ENCODE results near the gene RIPOR2.

The RIPOR2 gene

DNA sequence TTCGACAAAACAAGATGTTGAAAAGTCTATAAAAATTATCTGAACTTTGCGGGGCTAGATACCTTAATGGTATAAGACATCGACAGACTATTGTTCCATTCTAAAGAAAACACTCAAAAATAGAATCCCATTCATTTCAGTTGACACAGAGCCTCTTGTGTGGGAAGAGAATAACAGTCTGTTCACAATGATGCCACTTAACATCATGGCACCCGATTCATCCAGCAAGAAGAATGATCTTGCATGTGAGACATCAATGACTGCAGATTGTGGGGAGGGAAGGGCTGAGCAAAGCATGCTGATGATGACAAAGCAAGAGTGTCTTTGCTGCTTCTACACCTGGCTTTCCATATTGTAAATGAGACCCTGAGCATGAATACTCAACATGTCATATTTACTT, 87.3 kb downstream of the RIPOR2 start:
- DNase-seq (ENCODE audit: low read depth in 3 of 3), result no peak

DNA sequence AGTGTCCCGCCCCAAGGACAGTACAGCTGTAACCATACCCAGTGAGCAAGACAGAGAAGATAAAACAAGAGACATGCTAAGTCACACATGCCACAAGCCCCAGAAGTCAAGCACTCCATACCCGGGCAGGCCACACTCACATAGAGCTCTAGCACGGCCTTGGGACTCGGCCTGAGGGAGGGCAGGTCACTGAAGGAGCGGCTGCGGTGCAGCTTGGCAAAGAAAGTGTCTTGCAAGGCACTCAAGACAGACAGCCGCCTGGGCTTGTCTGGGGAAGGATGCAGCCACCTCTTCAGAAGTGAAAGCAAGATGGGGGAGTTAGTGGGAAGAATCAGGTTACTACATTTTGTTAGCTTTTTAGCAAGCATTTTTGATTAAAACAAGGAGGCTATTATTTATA, 88.4 kb downstream of the RIPOR2 start:
- no peak for DNase-seq (ENCODE audit: low read depth in 3 of 3)

DNA sequence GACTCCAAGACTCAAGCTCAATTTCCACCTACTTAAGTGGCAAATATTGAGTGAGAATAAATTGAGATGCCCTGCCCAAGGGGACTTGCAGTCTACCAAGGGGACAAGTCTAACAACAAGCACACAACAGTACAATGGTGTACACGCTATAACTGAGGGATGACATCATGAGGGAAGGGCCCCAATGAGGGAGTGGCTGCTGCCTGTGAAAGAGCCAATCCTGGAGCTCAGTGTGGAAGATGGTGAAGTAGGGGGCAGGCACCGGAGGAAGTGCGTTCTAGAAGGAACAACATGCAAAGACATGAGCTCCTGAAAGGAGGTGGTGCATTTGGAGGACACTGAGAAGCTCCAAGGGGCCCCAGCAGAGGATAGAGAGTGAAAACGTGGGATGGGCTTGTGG, 90.2 kb downstream of the RIPOR2 start:
- DNase-seq (ENCODE audit: low read depth in 3 of 3), result no peak

DNA sequence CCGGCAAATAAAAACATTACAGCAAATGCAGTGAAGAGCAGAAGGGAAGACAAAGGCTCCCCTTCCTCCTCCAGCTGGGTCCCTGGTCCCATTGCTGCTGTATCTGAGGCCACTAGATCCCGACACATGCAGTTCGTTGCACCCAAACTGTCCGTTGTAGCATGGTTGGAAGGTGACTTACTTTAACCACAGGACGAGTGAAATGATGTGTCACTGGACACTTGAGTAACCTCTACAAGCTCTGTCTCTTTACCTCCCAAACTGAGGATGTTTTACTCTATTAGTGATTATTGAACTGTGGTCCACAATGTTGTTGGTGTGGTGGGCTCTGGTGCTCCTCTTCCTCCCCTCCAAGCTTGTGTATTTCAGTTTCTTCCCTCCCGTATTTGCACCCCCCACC, 90.9 kb downstream of the RIPOR2 start:
- DNase-seq (ENCODE audit: low read depth in 3 of 3), result no peak

DNA sequence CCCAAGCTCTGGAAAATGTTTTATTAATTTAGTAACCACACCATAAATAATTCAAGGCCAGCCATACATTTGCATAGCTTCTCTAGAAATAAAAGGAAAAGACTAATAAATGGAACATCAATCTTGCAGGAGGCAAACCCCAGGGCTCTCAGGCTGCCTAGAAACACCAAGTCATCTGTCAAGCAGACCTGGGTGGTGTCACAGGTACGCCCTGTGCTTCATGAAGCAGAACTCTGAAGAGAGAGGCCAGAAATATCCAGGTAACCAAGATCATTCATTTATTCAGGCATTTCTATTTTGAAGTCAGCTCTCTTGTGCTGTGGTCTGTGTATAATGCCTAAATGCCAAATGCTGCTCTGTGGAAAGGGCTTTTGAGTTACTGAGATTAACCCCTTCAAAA, 91.7 kb downstream of the RIPOR2 start:
- DNase-seq (ENCODE audit: low read depth in 3 of 3), result no peak

DNA sequence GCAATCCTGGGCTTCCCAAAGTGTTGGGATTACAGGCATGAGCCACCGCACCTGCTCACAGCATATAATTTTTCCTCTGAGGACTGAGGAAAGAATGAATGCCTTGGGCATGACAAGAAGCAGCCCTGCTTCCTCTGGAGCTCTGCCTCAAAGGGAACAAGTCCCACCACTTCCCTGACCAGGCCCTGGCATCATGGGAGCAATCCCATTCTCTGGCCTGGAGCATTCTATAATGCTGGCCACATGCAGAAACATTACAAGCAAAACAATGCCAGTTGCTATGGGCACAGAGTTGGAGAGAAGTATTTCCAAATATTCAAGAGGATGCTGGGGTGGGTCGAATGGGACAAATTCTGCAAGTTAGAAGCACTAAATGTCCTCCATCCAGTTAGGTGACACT, 95.6 kb downstream of the RIPOR2 start:
- DNase-seq (ENCODE audit: low read depth in 3 of 3), result no peak

DNA sequence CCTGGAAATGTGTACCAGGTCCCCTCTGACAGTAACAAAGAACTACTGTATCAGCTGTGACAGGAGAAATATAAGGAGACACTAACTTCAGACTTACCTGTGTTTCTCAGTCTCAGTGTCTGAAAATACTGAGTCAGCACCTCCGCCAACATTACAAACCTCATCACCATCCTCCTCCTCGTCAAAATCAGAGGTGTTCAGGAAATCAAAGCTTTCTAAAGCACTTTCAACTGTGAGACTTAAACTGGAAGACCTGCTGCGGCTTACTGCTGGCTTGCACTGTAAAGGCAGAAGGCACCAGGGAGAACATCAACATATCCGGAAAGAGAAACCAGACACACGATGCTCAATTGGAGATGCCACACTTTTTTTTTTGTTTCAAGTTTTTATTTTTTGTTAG, 96.8 kb downstream of the RIPOR2 start:
- no peak for DNase-seq (ENCODE audit: low read depth in 3 of 3)

DNA sequence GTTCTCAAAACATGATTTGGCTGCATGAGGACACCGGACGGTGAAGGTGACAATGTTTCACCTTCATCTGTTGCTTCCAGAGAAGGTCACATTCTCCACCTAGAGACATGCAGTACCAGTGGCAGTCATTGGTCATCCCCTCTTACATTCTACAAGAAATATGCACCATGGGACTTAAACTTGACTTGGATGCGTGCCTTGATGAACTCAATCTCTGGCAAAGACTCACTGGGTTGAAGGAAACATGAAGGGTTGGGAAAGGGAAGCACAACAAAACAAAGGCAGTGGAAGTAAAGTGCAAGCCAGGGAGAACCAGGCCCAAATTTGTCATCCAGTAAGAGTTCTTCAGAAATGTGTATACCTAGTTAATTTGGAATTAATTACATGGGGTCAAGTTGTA, 97.7 kb downstream of the RIPOR2 start:
- DNase-seq (ENCODE audit: low read depth in 3 of 3), result no peak

DNA sequence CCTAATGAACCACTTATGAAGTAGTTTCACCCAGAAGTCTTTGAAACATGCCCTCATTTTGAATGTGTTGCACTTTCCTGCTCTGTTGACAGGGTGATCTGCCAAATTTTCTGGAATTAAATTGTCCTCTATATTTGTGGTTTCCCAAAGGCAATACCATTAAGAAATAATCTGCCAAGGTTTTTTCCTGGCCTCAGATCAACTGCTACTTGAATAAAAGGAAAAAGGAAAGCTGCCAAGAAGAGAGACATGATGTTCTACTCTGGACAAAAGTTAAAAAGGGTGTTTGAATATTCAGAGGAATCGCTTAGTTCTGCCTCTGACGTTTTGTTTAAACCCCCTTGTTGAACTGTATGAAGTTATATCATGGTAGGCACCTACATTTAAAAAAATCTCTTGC, 99.7 kb downstream of the RIPOR2 start:
- no peak for DNase-seq (ENCODE audit: low read depth in 3 of 3)

DNA sequence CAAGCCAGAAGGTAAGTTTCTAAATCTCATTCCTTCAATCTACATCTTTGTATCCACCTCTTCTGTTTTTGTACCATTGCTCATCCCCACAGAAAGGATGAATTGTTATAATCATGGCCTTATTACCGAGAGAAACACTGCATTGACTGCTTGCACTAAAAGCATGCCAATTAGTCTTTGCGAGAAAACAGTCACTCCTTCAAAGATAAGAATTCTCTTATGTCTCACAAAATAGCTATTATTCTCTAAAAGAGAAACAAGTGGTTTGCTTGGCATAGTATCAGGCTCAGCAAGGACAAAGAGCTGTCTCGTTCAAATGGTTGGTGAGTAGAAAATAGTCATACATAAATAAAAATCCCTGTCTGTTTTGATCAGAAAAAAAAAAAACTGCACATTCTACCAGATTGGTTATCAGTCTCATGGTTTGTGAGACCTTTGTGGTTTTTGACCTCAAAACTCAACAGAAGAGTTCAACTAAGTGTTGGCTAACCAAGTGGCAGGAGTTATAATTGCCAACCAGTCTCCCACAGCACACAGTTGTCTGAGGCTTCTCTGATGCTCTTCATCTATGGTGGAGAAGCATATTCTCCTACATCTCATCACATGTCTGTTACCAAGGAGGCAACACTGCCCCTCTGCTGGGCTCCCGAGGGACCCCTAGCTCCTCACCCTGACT, 101.9 kb downstream of the RIPOR2 start:
- DNase-seq (ENCODE audit: low read depth in 3 of 3), result no peak

DNA sequence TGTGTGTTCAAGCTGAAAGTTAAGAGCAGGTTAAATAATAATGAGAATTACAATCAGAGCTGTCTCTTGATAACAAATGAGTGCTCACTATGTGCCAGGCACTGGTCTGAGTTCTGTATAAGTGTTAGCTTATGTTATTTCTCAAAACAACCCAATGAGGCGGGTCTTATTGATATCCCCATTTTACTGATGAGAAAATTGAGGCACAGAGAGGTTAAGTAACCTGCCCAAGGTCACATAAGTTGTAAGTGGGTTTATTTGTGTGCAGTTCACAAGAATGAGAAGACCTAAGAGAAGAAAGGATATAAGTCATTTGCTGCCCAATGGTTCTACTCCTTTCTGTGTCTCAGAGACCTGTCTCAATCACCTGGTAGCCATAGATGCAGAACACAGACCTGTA, 103.0 kb downstream of the RIPOR2 start:
- DNase-seq (ENCODE audit: low read depth in 3 of 3), result no peak

DNA sequence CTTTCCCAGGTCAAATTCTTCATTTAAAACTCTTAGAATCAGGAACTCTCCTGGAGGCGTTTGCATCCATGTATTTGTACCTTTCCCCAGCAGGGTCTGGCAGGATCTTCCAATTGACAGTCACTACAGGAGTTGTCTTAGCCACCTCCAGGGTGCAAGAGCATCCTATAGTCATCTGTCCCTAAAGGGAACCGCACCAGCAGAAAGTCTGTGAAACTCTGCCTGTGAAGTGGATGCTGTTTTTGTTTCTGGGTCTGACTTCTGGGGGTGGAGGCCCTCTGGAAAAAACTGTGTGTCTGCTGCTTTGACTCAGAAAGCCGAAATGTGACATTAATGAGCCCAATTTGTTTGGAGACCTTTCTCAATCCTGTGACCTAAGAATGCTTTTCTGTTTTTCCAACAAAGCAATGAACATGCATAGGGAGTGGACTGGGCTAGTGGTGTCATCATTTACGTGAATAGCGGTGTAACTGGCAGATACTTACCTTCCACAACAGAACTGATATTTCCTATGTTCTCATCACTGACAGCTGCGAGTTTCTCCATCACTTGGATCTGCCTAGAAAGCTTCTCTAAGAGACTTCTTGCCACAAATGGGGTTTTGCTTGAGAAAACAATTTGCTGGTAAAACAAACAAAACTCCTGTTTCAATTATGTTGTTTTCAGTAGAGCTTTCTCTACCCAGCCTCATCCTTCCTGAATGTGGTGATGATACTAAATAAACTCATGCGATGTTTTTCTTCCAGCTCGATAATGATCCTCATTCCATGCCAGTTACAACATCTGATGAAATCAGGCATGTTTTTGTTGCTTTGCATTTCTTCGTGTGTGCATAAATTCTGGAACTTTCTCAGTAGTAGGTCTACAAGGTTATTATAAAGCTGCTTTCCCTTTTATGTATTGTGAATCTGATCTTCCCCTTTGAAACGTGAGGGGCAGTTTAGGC, 103.7 kb downstream of the RIPOR2 start:
- DNase-seq (ENCODE audit: low read depth in 3 of 3), result no peak

DNA sequence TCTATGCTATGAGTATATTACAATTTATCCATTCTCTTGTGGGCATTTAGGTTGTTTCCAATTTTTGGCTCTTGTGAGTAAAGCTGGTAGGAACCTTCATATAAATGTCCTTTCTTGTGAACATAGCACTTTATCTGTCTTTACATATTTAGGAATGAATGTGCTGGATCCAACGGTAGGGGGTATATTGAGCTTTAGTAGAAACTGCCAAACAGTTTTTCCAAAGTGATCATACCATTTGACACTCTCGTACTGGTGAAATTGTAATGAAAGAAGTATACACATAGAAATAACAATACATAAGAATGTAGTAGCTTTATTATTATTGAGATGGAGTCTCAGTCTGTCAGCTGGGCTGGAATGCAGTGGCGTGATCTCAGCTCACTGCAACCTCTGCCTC, 106.1 kb downstream of the RIPOR2 start:
- no peak for DNase-seq (ENCODE audit: low read depth in 3 of 3)

DNA sequence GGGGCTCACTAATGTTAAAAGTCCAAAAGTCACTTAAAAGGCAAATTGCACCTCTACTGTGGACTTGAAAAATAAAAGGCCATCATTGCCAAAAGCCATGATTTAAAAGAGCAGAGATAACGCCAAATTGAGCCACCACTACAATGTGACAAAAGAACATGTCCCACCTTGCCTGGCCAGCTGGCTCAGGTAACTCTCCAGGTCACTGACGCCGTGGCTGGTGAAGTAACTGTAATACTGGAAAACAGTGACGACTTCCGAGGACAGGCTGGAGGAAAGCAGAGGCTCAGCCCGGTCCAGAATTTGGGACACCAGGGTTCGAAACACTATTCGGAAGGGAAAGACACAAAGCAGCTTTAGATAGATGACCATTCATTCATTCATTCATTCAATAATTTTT, 107.8 kb downstream of the RIPOR2 start:
- no peak for DNase-seq (ENCODE audit: low read depth in 3 of 3)

DNA sequence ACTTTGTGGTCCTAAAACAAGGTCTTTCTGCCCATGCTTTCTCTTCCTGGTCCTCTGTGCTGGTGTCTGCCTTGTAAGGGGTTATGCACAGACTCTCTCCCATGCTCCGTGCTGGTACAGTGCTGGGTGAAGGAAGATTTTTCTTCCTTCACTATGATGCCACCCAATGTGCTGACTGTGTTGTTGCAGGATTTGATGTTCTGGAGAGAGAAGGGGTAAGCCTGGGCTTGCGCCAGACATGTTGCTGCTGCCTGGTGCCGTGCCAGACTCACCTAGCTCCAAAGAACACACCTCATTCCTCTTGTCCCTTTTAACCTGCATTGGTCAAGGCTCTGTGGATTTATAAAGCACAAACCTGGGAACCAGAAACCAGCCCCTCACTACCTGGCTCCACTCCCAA, 108.6 kb downstream of the RIPOR2 start:
- DNase-seq (ENCODE audit: low read depth in 3 of 3), result no peak

DNA sequence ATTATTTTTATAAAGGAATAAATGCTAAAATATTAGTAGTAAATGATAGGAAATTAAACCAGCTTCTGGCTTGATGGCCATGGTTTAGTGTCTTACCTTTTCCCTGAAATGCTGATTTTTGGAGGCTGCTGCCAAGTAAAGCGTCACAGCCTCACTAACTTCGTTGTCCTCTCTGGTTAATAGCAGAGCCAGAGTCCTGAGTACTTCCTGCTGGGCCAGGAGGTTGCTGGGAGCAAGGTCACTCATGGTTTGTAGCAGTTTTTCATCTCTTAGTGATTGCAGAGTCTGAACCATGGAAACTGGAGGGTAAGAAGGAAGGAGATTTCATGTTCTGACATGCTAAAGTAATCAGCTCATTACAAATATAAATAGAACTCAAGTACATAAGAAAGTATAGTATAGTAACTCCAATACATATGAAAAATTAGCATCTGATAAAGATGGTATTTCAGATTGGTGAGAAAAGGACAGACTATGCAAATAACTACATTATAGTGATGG, 110.6 kb downstream of the RIPOR2 start:
- DNase-seq (ENCODE audit: low read depth in 3 of 3), result no peak

DNA sequence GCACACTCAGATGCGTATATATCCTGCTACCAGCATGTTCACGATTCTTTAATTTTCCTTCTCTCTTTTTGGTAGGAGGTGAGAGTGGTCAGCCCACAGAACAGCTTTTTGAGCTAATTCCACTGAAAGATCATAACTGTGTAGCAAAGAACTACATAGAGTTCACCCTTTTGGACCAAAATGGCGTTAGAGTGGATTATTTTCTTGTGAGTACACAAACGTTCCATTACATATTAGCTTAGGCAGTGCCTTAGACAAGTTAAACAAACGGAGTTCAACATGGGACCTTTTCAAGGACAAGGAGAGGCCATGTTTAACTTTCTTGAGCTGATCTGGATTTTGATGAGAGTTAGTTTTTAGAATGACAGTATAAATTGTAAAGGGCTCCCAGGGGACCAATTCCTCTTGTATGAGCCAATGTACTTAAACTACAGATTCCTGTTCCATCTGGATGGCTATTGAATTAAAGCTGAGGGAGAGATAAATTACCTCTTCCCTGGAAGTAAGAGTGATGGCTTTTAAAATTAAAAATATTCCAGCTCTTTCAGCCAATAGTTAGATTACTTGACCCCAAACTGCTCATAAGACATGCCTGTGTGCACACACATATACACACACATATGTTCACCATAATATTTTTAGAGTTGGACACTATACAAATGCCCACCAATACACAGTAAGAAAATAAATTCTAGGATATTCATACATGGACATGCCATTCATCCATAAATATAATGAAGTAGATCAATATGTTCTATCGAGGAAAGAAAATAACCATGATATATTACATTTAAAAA, 111.4 kb downstream of the RIPOR2 start:
- DNase-seq (ENCODE audit: low read depth in 3 of 3), result no peak

DNA sequence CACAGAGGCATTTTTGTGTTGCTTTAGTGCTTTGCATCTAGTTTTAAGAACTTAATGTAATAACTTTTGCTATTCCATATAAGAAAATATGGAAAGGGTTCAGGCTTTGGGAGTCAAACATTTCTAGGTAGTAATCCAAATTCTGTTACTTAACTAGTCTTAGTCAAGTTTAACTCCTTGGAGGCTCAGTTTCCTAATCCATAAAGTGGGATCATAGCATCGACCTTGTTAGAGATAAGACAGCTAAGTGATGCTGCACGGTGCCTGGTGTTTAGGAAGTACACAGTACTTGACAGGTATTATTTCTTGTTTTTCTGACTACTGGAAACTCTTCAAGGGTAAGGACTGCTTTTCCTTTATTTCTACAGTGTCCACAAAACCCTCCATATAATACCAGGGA, 112.6 kb downstream of the RIPOR2 start:
- no peak for DNase-seq (ENCODE audit: low read depth in 3 of 3)

DNA sequence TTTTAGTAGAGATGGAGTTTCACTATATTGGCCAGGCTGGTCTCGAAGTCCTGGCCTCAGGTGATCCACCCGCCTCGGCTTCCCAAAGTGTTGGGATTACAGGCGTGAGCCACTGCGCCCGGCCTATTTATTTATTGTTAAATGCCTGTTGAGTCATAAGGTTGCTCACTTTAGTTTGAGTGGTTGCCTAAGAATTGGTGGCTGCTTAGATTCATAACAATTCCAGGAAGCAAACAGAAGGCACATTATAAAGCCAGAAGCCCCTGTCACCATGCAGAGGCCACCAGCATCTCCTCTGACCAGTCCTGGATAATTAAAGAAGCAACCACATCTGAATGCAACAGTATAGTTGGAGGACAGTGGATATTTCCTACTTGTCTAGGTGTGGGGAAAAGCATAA, 113.1 kb downstream of the RIPOR2 start:
- no peak for DNase-seq (ENCODE audit: low read depth in 3 of 3)

DNA sequence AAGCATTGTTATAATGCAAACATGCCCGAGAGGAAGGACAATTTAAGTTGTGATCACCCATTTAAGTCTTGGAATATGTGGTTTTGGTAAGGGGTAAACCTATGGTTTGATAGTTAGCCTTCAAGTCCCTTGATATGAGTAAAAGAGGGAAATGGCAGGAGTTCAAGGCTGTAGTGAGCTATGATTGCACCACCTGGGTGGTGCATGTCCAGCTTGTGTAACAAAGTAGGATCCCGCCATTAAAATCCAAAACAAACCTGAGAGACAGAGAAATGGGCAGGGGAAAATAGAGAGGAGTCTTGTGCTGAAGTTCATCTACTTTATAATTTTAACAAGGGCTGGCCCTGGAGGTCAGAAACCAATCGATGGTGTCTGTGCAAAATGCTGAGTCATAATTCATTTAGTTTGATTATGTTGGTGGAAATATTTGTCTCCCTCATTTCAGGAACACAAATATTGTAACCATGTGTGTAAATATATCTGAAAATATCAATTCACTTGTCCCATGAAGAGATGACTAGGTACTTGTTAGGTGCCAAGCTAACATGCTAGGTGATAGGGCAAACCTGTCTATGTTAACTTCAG, 113.8 kb downstream of the RIPOR2 start:
- DNase-seq (ENCODE audit: low read depth in 3 of 3), result no peak

DNA sequence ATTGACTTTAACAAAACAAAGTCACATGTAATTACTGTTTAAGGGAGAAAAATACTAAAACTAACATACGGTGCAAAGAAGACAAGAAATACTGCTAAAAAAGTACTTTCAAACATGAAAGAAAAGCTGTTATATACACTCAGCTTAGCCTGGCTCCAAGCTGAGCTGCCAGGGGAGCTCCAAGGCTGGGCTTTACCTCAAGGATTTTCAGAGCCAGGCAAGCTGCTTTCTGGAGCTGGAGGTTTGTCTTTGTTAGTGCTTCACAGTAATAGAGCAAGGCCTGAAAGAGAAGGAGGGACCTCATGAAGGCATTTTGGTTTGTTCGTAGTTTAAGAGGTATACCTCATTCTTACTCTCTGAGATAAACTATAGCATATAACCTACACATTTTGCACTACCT, 117.4 kb downstream of the RIPOR2 start:
- DNase-seq (ENCODE audit: low read depth in 3 of 3), result no peak

DNA sequence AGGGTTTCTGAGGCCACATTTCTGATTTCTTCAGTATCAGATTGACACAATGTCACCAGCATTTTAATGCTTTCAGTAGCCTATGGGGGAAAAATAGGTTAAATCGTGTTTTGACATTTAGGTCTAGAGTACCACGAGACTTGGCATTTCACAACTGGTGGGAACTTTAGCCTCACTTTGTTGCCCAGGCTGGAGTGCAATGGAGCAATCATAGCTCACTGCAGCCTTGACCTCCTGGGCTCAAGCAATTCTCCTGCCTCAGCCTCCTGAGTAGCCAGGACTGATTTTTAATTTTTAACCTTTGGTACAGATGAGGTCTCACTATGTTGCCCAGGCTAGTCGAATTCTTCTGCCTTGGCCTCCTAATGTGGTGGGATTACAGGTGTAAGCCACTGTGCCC, 126.0 kb downstream of the RIPOR2 start:
- no peak for DNase-seq (ENCODE audit: low read depth in 3 of 3)

Data from stimulated activated CD4-positive, alpha-beta T cell treated with anti-CD3 and anti-CD28 coated beads, TNF-alpha, amount 100 ng/mL, for 24 hours (primary cell).